Measurements from ENCODE around the gene TRAPPC12.

Gene TRAPPC12

GRCh38 chr2:3456125-3456524, 76.6 kb downstream of the TRAPPC12 start:
- DNase-seq (ENCODE audit: low read depth), result no peak

DNA sequence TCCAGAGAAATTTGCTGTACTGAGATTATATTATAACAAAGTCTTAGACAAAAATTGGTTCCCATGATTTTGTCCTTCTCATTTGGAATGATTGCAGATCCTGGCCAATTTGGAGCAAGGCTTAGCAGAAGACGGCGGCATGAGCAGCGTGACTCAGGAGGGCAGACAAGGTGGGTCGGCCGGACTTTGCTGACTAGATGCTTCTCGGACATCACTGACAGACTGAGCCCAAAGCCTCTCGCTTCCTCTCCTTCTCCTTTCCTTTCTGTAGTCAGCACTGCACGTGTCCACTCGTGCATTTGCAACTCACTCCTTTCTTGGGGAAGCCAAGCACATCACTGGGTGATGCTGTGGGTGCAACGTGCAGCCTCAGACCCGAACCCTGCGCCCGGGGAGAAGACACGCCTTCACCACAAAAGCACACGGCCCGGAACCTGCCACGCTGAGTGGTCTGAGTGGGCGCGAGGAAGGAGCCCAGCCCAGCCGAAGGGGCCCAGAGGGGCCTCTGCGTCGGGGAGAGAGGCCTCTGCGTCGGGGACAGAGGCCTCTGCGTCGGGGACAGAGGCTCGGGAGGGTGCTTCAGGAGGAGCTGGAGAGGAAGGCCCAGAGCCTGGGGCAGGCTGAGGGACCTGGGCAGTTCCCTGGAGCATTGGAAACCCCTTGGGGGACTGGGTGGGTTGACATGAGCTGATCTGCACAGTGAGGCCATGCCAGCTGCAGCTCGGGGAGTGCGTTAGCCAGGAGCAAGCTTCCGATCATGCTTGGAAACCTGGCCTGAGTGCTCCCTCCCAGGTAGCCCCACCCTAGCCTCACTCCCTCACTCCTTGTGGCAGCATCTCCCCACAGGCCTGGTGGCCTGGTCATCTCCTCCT, 78.3 kb downstream of the TRAPPC12 start:
- no peak for DNase-seq (ENCODE audit: low read depth)

DNA sequence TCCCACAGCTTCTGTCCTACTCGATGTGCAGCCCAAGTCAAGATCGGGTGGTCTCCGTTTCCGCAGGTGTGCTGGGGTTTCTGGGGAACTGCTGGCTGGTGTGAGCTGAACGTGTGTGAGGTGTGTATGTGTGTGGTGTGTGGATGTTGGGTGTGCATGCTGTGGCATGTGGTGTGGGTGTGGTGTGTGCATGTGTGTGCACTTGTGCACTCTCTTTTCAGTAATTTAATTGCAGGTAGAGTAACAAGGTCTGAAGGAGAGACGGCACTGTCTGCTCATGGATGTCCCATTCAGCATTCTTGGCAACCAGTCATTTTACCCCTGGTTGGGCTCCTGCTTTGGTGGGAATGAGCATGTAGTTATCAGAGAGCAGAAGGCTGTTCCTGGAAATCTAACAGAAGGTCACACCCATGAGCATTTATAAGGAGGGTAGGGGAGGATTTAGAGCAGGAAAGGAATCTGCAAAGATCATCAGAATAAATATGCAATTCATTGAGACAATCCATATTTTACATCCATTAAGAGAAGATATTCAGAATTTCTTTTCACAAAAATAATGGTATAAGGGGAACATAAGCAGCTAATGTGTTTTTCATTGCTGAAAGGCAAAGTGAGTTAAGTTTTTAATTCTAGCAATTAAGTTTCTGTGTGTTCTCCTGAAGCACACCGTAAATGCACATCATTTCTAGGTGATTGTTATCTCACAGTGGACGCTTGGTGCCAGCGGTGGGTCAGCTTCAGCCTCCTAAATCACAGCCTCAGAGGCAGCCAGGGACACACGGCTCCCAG, 79.1 kb downstream of the TRAPPC12 start:
- no peak for DNase-seq (ENCODE audit: low read depth)

- no peak for DNase-seq (ENCODE audit: low read depth)
Observed at GRCh38 chr2:3459185-3460015, 79.9 kb downstream of the TRAPPC12 start.

DNA sequence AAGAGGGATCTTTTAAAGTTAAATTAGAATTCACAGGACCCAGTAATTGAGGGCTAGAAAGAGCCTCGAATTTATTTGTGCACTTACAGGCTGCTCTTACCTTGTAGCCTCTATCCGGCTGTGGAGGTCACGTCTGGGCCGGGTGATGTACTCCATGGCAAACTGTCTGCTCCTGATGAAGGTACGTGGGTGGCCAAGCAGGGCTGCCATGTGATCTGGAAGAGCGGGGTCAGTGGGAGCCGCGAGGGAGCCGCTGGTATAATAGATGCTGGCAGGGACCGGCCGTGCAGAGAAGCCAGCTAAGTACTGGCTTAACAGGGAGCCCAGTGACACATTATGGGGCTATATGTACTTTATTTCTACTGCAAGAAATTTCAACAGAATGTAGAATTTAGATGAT, 80.7 kb downstream of the TRAPPC12 start:
- DNase-seq (ENCODE audit: low read depth), result no peak

- DNase-seq (ENCODE audit: low read depth), result no peak
Observed at GRCh38 chr2:3460831-3461800, 81.6 kb downstream of the TRAPPC12 start.

- no peak for DNase-seq (ENCODE audit: low read depth)
Observed at GRCh38 chr2:3461801-3462492, 82.5 kb downstream of the TRAPPC12 start.

- DNase-seq (ENCODE audit: low read depth), result no peak
Observed at GRCh38 chr2:3462493-3463104, 83.1 kb downstream of the TRAPPC12 start.

GRCh38 chr2:3463186-3463835, 83.8 kb downstream of the TRAPPC12 start:
- DNase-seq (ENCODE audit: low read depth), result no peak

DNA sequence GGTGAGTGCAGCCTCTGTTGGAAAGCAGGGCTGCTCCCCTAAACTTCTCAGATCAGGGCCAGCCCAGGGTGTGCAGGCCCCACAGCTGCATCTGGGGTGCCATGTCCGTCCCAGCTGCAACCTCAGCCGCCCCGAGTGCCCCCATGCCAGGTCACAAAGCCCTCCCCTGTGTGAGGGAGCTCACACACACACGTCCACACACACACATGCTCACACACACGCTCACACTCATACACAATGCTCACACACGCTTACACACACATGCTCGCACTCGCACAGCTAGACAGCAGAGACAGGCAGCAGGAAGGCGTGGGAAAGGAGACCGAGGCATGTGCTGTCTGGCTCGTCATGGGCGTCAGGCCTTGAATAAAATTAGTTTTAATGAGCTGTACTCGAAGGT, 84.5 kb downstream of the TRAPPC12 start:
- DNase-seq (ENCODE audit: low read depth), result no peak

DNA sequence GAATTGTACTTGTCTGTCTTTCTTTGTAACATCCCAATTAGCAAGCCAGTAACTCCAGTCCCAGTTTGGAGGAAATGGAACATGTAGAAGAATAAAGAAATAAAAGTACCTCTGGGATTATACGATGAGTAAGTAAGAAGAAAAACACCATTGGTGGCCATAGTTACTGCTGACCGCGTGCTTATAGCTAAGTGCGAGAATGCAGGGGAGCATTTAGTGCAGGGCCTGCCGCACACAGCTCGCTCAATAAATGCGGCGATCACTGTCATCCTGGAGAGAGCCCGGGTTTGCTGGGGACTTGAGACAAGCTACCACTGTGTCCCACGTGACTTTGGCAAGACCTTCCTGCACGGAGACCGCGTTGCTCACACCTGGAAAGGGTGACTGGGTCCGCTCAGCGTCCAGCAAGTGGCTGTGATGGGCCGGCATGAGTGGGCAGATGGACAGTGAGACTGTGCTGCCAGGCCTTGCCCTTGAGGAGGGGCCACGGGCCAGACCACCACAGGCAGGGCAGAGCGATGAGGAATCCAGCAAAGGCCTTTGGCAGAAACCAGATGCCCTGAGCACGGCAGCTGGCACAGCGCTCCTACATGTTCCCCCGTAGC, 85.0 kb downstream of the TRAPPC12 start:
- no peak for DNase-seq (ENCODE audit: low read depth)

DNA sequence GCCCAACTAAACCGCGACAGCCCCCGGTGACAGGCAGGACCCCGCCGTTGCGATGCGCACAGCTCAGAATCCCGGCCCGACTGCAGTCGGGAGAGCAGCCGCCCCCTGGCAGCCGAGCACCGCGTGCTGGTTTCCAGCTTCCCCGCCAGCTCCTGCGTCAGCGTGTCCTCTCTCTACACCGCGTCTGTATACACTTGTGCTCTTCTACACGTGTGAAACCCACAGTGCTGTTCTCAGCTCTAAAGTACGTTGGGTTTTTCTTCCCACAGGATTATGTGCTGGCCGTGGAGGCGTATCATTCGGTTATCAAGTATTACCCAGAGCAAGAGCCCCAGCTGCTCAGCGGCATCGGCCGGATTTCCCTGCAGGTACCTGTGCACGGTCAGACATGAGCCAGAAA, 85.8 kb downstream of the TRAPPC12 start:
- DNase-seq (ENCODE audit: low read depth), result no peak

DNA sequence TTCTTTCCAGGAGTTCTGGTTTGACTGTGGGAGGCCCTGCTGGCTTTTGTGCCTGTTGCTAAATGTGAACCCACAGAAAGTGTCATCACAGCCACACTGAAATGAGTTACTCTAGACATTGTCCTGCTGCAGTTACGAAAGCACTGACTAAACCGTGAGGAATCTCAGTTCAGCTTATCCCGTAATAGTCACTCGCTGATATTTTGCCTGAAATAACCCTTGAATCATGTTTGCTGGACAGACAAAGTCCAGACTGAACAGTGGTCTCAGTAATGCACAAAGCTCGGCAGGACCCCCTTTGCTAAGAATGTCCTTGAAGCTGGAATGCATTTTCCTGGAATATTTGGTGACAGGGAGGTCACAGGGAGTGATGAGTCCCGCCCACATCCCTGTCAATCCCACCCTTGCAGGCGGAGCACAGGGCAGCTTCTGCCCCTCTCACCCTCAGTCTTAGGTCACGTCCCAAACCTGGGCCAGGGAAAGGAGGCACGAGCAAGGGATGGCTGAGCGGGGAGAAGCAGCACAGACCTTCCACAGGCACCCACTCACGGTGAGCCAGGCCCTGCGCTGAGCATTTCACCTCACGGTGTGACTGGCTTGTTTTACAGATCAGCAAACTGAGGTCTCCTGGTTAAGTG, 86.5 kb downstream of the TRAPPC12 start:
- no peak for DNase-seq (ENCODE audit: low read depth)

GRCh38 chr2:3466482-3466863, 87.0 kb downstream of the TRAPPC12 start:
- no peak for DNase-seq (ENCODE audit: low read depth)

DNA sequence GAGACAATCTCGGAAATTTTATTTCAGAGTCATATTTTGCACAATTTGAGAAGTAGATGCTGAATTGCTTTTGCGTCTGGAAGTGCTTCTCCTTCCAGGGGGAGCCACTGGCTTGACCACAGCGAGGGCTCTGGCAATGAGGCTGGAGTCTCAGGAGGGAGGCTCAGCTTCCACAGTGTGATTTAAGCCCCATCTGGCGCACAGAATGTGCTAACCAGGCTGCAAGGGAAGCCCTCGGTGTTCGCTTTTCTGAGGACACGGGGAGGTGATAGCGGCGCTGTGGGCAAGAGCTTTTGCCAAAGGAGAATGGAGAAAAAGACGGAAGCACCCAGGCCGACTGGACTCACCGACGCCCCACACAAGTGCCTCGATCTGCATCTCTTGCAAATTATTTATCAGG, 87.5 kb downstream of the TRAPPC12 start:
- no peak for DNase-seq (ENCODE audit: low read depth)

GRCh38 chr2:3467654-3468053, 88.2 kb downstream of the TRAPPC12 start:
- no peak for DNase-seq (ENCODE audit: low read depth)

DNA sequence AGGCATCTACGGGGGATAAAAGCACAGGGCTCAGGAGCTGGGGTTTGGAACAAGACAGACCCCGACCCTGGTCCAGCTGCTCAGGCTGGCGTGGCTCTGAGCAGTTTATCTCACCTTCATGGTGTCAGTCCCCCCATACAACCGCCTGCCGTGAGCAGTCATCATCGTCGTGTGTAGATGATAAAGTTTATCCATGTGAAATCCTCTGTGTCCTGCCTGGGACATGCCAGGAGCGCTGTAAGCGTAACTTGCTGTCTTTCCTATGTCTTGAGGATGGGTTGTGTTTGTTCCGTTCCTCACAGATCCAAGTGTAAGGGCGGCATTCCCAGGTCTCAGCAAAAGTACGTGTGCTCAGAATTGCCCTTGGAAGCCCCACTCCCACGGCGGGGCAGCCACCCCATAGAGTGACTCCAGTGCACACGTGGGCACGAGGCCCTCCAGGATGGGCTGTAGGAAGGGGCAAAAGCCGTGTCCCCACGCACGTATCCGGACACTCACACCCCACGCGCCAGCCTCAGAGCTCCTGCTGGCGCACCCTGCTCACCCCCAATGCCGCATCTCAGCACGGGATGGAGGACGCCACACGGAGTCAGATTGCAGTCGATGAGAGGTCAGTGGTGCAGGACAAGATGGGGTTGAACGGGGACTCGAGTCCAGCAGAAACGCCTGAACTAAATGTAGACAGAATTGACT, 88.9 kb downstream of the TRAPPC12 start:
- no peak for DNase-seq (ENCODE audit: low read depth)

- DNase-seq (ENCODE audit: low read depth), result no peak
Observed at GRCh38 chr2:3469486-3469885, 90.0 kb downstream of the TRAPPC12 start.

Measured in T-helper 22 cell (primary cell).